B cell (primary cell): ENCODE measurements around the gene ABCA7. TPM values are rescaled to one million over a fixed set of nuclear protein-coding genes. Genes with fewer than 3 reads are reported as not detected.

Experiments
- ATAC-seq: fragments of 200-7000 bp; cut with Tn5 transposase; one replicate; pipeline ENCODE4 v1.10.0; 2021; ENCODE audit warnings: low read depth, mild to moderate bottlenecking, moderate number of reproducible peaks, moderate library complexity
- CTCF ChIA-PET: fragments of 350-600 bp; sonication (Branson Sonifier 250); formaldehyde crosslinking; loops from one replicate; lab custom pipeline; 2021; ENCODE audit warnings: antibody characterized with exemption, inconsistent platforms; lab: Charles Lee
- POLR2A ChIA-PET: fragments of 350-600 bp; sonication (Branson Sonifier 250); formaldehyde crosslinking; loops from one replicate; lab custom pipeline; 2021; ENCODE audit warnings: antibody characterized with exemption; lab: Charles Lee
- DNase-seq: peaks from one replicate; pipeline ENCODE4 v3.0.0; 2013
- H2AFZ ChIP-seq: 2 replicates; pipeline ENCODE4 v1.6.1; 2012; ENCODE audit warnings: mild to moderate bottlenecking, low read depth, low read length; ENCODE audit not compliant: insufficient read depth, poor library complexity, severe bottlenecking
- H3K27ac ChIP-seq, 2 donors: 1 replicate in 1 of 2; 2 replicates in 1 of 2; pipeline ENCODE4 v1.5.1; 2012 to 2013; ENCODE audit warnings: low read length in 2 of 2, mild to moderate bottlenecking in 2 of 2, moderate library complexity in 1 of 2
- H3K27me3 ChIP-seq, 4 experiments: fragments of 200-600 bp in 1 of 4; sonication (generic) in 1 of 4; replicated peaks in 1 of 4; 1 replicate in 2 of 4; 2 replicates in 2 of 4; pipeline versions ENCODE4 v1.6.1 to v1.7.0; 2013 to 2016; ENCODE audit warnings: low read length in 3 of 4, mild to moderate bottlenecking in 2 of 4, mixed read lengths in 1 of 4, moderate library complexity in 1 of 4; ENCODE audit not compliant: insufficient read depth in 4 of 4, control insufficient read depth in 3 of 4; ENCODE audit errors: control extremely low read depth in 1 of 4
- H3K36me3 ChIP-seq, 2 experiments: replicated peaks in 1 of 2; 1 replicate in 1 of 2; 2 replicates in 1 of 2; pipeline versions ENCODE4 v1.6.1 to v1.7.1; 2013; ENCODE audit warnings: low read length in 1 of 2; ENCODE audit not compliant: insufficient read depth in 2 of 2, control insufficient read depth in 1 of 2; ENCODE audit errors: control extremely low read depth in 1 of 2, extremely low read depth in 1 of 2
- H3K4me1 ChIP-seq, 2 donors: fragments of 200-600 bp in 1 of 2; sonication (generic) in 1 of 2; 1 replicate in 1 of 2; 2 replicates in 1 of 2; pipeline versions ENCODE4 v1.5.1 to v1.6.1; 2013 to 2017; ENCODE audit warnings: low read length in 2 of 2; ENCODE audit not compliant: control insufficient read depth in 2 of 2, insufficient read depth in 2 of 2
- H3K4me2 ChIP-seq: replicated peaks from 2 replicates; pipeline ENCODE3; 2012; ENCODE audit warnings: mild to moderate bottlenecking, low read depth, low read length; ENCODE audit not compliant: poor library complexity, severe bottlenecking
- H3K4me3 ChIP-seq, 5 experiments: fragments of 200-600 bp in 1 of 5; sonication (generic) in 1 of 5; 1 replicate in 3 of 5; 2 replicates in 2 of 5; pipeline versions ENCODE4 v1.5.1 to v1.7.0; 2011 to 2016; ENCODE audit warnings: low read length in 4 of 5, mild to moderate bottlenecking in 4 of 5, low read depth in 2 of 5, control low read depth in 1 of 5, moderate library complexity in 1 of 5; ENCODE audit not compliant: insufficient read depth in 1 of 5; ENCODE audit errors: control extremely low read depth in 1 of 5, extremely low read depth in 1 of 5
- H3K79me2 ChIP-seq: fragments of 200-600 bp; sonication (generic); one replicate; pipeline ENCODE4 v1.6.0; 2016; ENCODE audit warnings: low read length; ENCODE audit not compliant: control insufficient read depth, insufficient read depth
- H3K9ac ChIP-seq: fragments of 200-600 bp; sonication (generic); 2 replicates; pipeline ENCODE4 v1.6.1; 2017; ENCODE audit warnings: mild to moderate bottlenecking, low read length, moderate library complexity
- H3K9me3 ChIP-seq, 3 donors: one replicate each; pipeline versions ENCODE4 v1.6.1 to v1.7.1; 2013; ENCODE audit warnings: low read length in 2 of 3; ENCODE audit not compliant: control insufficient read depth in 2 of 3, insufficient read depth in 1 of 3; ENCODE audit errors: control extremely low read depth in 1 of 3
- H4K20me1 ChIP-seq: 2 replicates; pipeline ENCODE4 v1.6.0; 2012; ENCODE audit warnings: mild to moderate bottlenecking, low read length; ENCODE audit not compliant: insufficient read depth, control insufficient read depth, poor library complexity, severe bottlenecking
- H3K27ac Mint-ChIP-seq: one replicate; pipeline ENCODE4 v1.8.0; 2021; ENCODE audit warnings: mixed read lengths
- H3K27me3 Mint-ChIP-seq: one replicate; pipeline ENCODE4 v1.8.0; 2021; ENCODE audit warnings: mixed read lengths
- H3K4me1 Mint-ChIP-seq: one replicate; pipeline ENCODE4 v1.8.0; 2021; ENCODE audit warnings: mixed read lengths
- H3K4me3 Mint-ChIP-seq: one replicate; pipeline ENCODE4 v1.8.0; 2021; ENCODE audit warnings: mixed read lengths
- H3K9me3 Mint-ChIP-seq: one replicate; pipeline ENCODE4 v1.8.0; 2022; ENCODE audit warnings: mixed read lengths; ENCODE audit not compliant: insufficient read depth
- CTCF ChIP-seq: fragments of 200-600 bp; IDR thresholded peaks from one replicate; pipeline ENCODE4 v1.8.0; 2022; ENCODE audit warnings: antibody characterized with exemption, mild to moderate bottlenecking
- EZH2 ChIP-seq: IDR thresholded peaks from 2 replicates; pipeline ENCODE4 v1.6.1; 2012; ENCODE audit warnings: borderline replicate concordance, low read depth, mild to moderate bottlenecking, moderate library complexity, low read length; ENCODE audit not compliant: insufficient read depth, poor library complexity, severe bottlenecking
- WGBS: methylation state at CpG from one replicate; pipeline ENCODE4 v1.1.5; 2013; ENCODE audit warnings: missing lambda C conversion rate; ENCODE audit not compliant: insufficient coverage; 5-methylcytosine and 5-hydroxymethylcytosine counted together
- intact Hi-C: fragments of 100-400 bp; cut with micrococcal nuclease; formaldehyde crosslinking; loops from one replicate; pipeline ENCODE4 v1.10.0; 2022
- polyA plus RNA-seq: library from polyadenylated mRNA; depleted of rRNA; stranded (reverse); fragments of >200 nt; gene quantifications from 2 replicates; pipeline ENCODE4 v1.2.3, GENCODE V29; 2012
- total RNA-seq, 2 donors: library from RNA; stranded (reverse); fragments of 120-200 nt in 1 of 2; gene quantifications; 1 replicate in 1 of 2; 2 replicates in 1 of 2; pipeline versions ENCODE4 v1.2.3 to v1.2.4, GENCODE V29; 2013 to 2022

The ABCA7 gene
- total and polyA plus RNA-seq, 2 donors (not counting 1 experiment from before 2014, with no cell fraction given) = 192 to 281 TPM

DNA sequence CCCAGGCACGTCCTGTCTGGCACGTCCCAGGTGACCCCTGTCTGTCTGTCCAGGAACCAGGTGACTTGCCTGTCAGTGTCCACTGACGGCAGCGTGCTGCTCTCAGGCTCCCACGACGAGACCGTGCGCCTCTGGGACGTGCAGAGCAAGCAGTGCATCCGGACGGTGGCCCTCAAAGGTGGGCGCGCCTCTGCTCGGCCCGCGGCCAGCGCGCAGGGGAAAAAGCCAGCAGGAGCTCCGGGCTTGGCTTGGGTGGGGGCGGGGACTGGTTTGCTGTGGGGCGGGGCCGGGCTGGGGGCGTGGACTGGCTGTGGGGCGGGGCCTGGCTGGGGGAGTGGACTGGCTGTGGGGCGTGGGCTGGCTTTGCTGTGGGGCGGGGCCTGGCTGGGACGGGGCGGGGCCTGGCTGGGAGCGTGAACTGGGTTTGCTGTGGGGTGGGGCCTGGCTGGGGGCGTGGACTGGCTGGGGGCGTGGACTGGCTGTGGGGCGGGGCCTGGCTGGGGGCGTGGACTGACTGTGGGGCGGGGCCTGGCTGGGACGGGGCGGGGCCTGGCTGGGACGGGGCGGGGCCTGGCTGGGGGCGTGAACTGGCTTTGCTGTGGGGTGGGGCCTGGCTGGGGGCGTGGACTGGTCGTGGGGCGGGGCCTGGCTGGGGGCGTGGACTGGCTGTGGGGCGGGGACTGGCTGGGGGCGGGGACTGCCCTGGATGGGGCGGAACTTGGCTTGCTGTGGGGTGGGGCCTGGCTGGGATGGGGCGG is 48.6 kb upstream of the ABCA7 start:
- intact Hi-C loops = no loop called here
- Mint-ChIP-seq H3K4me3 (no peak overlapping the region), H3K27ac (no peak overlapping the region), H3K4me1 (peaks cover 4% of the 10 kb centered on the region), H3K9me3 (no peaks in the 10 kb centered on the region), H3K27me3 (peaks cover under 1% of the 10 kb centered on the region)
- H2AFZ ChIP-seq = no peak overlapping the region
- peaks cover 15% of the 10 kb centered on the region for H3K79me2 ChIP-seq
- peaks cover 6% of the 10 kb centered on the region in 2 donors for H3K4me1 ChIP-seq
- H3K36me3 ChIP-seq = peaks cover 0 to 30% of the 10 kb centered on the region in 2 experiments
- no peak overlapping the region for H3K27ac ChIP-seq
- DNase-seq (no peak), ATAC-seq (peak; percentile 60)
- no peak overlapping the region for H3K4me2 ChIP-seq
- H3K4me3 ChIP-seq = no peak overlapping the region
- ChIA-PET POLR2A (no interaction called here), CTCF (no interaction called here)
- 93% methylated on average over 30 of the region's 47 CpGs for WGBS
- peaks cover 14% of the 10 kb centered on the region for H4K20me1 ChIP-seq
- no peak for TF ChIP-seq CTCF
- TF ChIP-seq EZH2 = no peak
- no peak overlapping the region for H3K9ac ChIP-seq
- peaks cover 0 to 8% (median 3%) of the 10 kb centered on the region in 4 experiments for H3K27me3 ChIP-seq
- no peaks in the 10 kb centered on the region for H3K9me3 ChIP-seq

- H3K9me3 ChIP-seq = no peaks in the 10 kb centered on the region
- ChIA-PET CTCF (no interaction called here), POLR2A (no interaction called here)
- H3K4me1 ChIP-seq = peaks cover 10 to 11% of the 10 kb centered on the region in 2 donors
- peaks cover 4% of the 10 kb centered on the region for H3K27me3 Mint-ChIP-seq
- no peak overlapping the region for H3K27ac ChIP-seq
- no peak for TF ChIP-seq EZH2
- WGBS = 97% methylated on average over 39 of the region's 42 CpGs
- no peak overlapping the region for H3K4me2 ChIP-seq
- no peak overlapping the region for H2AFZ ChIP-seq
- H3K4me3 ChIP-seq = no peak overlapping the region
- H3K4me3 Mint-ChIP-seq = no peak overlapping the region
- H3K79me2 ChIP-seq = peaks cover 11% of the 10 kb centered on the region
- H3K27me3 ChIP-seq = peaks cover 0 to 15% (median 6%) of the 10 kb centered on the region in 4 experiments
- H3K4me1 Mint-ChIP-seq = peaks cover 6% of the 10 kb centered on the region
- intact Hi-C loops = no loop called here
- peaks cover 14% of the 10 kb centered on the region for H4K20me1 ChIP-seq
- H3K36me3 ChIP-seq = peaks cover 0 to 28% of the 10 kb centered on the region in 2 experiments
- H3K9ac ChIP-seq = no peak overlapping the region
- H3K27ac Mint-ChIP-seq = no peak overlapping the region
- ATAC-seq (no peak), DNase-seq (no peak)
- H3K9me3 Mint-ChIP-seq = no peaks in the 10 kb centered on the region
Measured at GRCh38 chr19:991932-992669, 47.8 kb upstream of the ABCA7 start.
